Heart right ventricle (tissue), 16 donors: Measurements from ENCODE around the gene TTC16. TPM values are rescaled to one million over a fixed set of nuclear protein-coding genes. Genes with fewer than 3 reads are reported as not detected.

Experiments used
- ATAC-seq, 8 donors: fragments of 200-7000 bp; cut with Tn5 transposase; one replicate each; pipeline ENCODE4 v1.9.1; 2020; ENCODE audit warnings: mild to moderate bottlenecking in 8 of 8, moderate library complexity in 8 of 8, moderate number of reproducible peaks in 1 of 8
- DNase-seq, 2 donors: peaks; one replicate each; pipeline ENCODE4 v3.0.0-alpha.2; 2020
- H3K27ac ChIP-seq, 10 donors: fragments of 200-600 bp; sonication (generic) in 2 of 10; one replicate each; pipeline versions ENCODE4 v1.5.0 to v1.8.0; 2020 to 2022; ENCODE audit warnings: mild to moderate bottlenecking in 3 of 10
- H3K27me3 ChIP-seq, 7 donors: fragments of 200-600 bp; one replicate each; pipeline ENCODE4 v1.8.0; 2021 to 2022; ENCODE audit warnings: mild to moderate bottlenecking in 2 of 7
- H3K36me3 ChIP-seq, 9 donors: fragments of 200-600 bp; sonication (generic) in 1 of 9; one replicate each; pipeline versions ENCODE4 v1.5.0 to v1.8.0; 2020 to 2022; ENCODE audit warnings: mild to moderate bottlenecking in 2 of 9
- H3K4me1 ChIP-seq, 9 donors: fragments of 200-600 bp; sonication (generic) in 1 of 9; one replicate each; pipeline versions ENCODE4 v1.5.0 to v1.8.0; 2020 to 2022; ENCODE audit warnings: mild to moderate bottlenecking in 4 of 9
- H3K4me3 ChIP-seq, 10 donors: fragments of 200-600 bp; sonication (generic) in 2 of 10; one replicate each; pipeline versions ENCODE4 v1.5.0 to v1.8.0; 2020 to 2022; ENCODE audit warnings: mild to moderate bottlenecking in 7 of 10, moderate library complexity in 2 of 10
- H3K9me3 ChIP-seq, 11 donors: fragments of 200-600 bp in 10 of 11; sonication (generic) in 2 of 11; one replicate each; pipeline versions ENCODE4 v1.5.0 to v1.8.0; 2013 to 2022; ENCODE audit warnings: mild to moderate bottlenecking in 2 of 11, control low read depth in 1 of 11, moderate library complexity in 1 of 11
- CTCF ChIP-seq, 9 donors: fragments of 200-600 bp; sonication (generic) in 2 of 9; IDR thresholded peaks; one replicate each; pipeline versions ENCODE4 v1.5.0 to v1.8.0; 2021 to 2022; ENCODE audit warnings: antibody characterized with exemption in 9 of 9, mild to moderate bottlenecking in 5 of 9, moderate library complexity in 1 of 9
- WGBS, 2 donors: extraction: QIAGEN DNeasy Blood & Tissue Kit; methylation state at CpG; one replicate each; pipeline ENCODE4 v1.1.7; 2013; ENCODE audit warnings: inconsistent platforms in 1 of 2; 5-methylcytosine and 5-hydroxymethylcytosine counted together
- intact Hi-C, 10 donors: fragments of 100-400 bp; cut with DNase I; formaldehyde crosslinking; loops; one replicate each; pipeline versions ENCODE4 v1.11.1 to v1.14.2; 2022
- polyA plus RNA-seq, 2 donors: library from polyadenylated mRNA; stranded (reverse); fragments of 200-250 nt; gene quantifications; one replicate each; pipeline ENCODE4 v1.2.3, GENCODE V29; 2013
- total RNA-seq, 10 donors: library from RNA; stranded (reverse); fragmentation: NEBNext Ultra II Directional in 3 of 10; extraction: Animal tissue kit (Norgen Biotek cat#: 25700) in 3 of 10; gene quantifications; one replicate each; pipeline versions ENCODE4 v1.2.1 to v1.2.4, GENCODE V29; 2021 to 2023
- donor health status: Arrhythmogenic right ventricular cardiomyopathy.
- donor health status: ischemic (EF 13 %, LVEDD 7.1; RV severe dilation, severe dysfunction).
- donor health status: healthy with polysubstance abuse.
- donor health status: DM: no; HTN: yes; CAD: no.
- donor health status: DM: no; HTN: no; CAD: no.
- donor health status: ischemic (EF 25% LVEDD 6.9; RV normal size, moderate dysfunction).
- donor health status: ischemic (EF 25% LVEDD 5.7; RV mildly dilated, moderate dysfunction).
- donor health status: healthy.
- donor health status: DM: yes; HTN: yes; CAD: no.
- donor health status: Ischemic cardiomyopathy.
- donor health status: ischemic (EF 35%, LVEDD 5.7; RV mildly dilated, moderate dysfunction).
- donor health status: nonischemic (EF 11% LVEDD 7.7; RV severe dilation, severe dysfunction).
- donor health status: DM: yes; HTN: yes; CAD: no.
- donor health status: PGD.
- donor health status: ischemic (EF 29% LVEDD 5.4; RV normal size, mild dysfunction).
- donor health status: nonischemic (EF 23%, LVEDD 6.1; RV moderate dilation, normal function).

TTC16 gene
- total and polyA plus RNA-seq, 12 donors = 0.04 to 1.4 (median 0.32) TPM; not detected in 1

DNA sequence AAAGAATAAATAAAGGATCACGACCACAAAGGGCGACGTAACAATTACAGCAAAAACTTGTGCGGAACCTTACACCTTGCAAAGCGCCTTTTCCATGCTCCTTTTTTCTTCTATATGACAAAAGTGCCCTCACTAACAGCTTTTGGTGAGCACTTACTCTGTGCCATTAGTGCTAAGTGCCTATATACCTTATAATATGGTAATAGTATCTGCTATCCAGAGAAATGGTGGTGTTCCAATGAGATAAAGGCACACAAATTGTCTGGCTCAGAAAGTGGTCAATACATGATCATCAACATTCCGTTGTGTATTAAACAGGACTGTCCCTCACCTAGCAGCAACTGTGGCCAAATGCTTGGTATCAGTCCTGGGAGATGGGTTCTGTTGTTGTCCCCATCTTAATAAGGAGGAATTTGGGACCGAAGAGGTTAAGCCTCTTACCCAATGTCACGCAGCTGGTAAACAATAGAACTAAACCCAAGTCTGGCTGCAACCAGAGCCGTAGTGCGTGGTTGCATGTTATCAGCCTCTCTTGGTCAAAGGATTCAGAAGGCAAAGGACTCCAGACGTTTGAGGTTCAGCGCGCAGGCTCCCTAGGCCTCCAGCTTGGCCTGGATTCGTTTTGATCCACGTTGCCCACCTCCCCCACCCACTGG, 19.8 kb downstream of the TTC16 start:
- TF ChIP-seq CTCF (IDR thresholded peaks at IDR 0.05) = no peak
- Histone ChIP-seq H3K27me3 (no peaks in the 10 kb centered on the region), H3K36me3 (peaks cover 0 to 58% (median 10%) of the 10 kb centered on the region in 9 donors), H3K4me1 (peaks cover 12 to 42% (median 25%) of the 10 kb centered on the region in 9 donors), H3K4me3 (peak overlapping the region in 5 of 10 donors; percentile 69 to 95 (median 79)), H3K27ac (peak overlapping the region in 8 of 10 donors; percentile 21 to 99 (median 96)), H3K9me3 (no peaks in the 10 kb centered on the region)
- no peak for DNase-seq
- ATAC-seq = no peak
- 25 to 26% methylated on average over 15 of the region's 15 CpGs for WGBS, 2 donors
- intact Hi-C loops = loop anchor here in 9 of 10 donors (1.0 to 10.0 kb wide), 16 partner anchors 47 to 231 kb away; partner anchors contain the start of genes AK1 (in 1 of the 9) and ST6GALNAC4 (in 1 of the 9)

DNA sequence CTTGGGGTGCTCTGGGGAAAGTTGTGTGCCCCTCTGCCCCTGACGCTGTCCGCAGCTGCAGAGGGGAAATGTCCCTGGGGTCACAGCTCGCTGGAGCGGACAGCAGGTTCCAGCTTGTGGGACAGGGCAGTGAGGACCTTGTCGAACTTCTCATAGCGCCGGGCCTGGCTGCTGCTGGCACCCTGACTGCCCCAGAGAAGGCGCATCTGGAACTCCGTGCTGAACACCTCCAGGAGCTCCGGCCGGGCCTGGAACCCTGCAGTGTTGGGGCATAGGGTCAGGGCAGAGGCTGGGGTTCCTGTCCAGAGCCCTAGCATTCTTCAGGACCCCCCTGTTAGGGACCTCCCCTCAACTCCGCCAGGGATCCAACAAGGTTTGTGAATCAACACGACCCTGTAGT, 22.8 kb downstream of the TTC16 start:
- Histone ChIP-seq H3K4me1 (peaks cover 12 to 67% (median 32%) of the 10 kb centered on the region in 9 donors), H3K36me3 (peaks cover 0 to 61% (median 0%) of the 10 kb centered on the region in 9 donors), H3K9me3 (no peaks in the 10 kb centered on the region), H3K27ac (no peak overlapping the region), H3K4me3 (no peak overlapping the region), H3K27me3 (no peaks in the 10 kb centered on the region)
- TF ChIP-seq CTCF (IDR thresholded peaks at IDR 0.05) = no peak
- intact Hi-C loops = loop anchor here in 8 of 10 donors (5.0 to 10.0 kb wide), 6 partner anchors 44 to 234 kb away; partner anchors contain the start of genes AK1 (in 1 of the 8) and ST6GALNAC4 (in 1 of the 8)
- no peak for ATAC-seq
- WGBS, 2 donors = 88 to 89% methylated on average over 13 of the region's 13 CpGs
- no peak for DNase-seq

DNA sequence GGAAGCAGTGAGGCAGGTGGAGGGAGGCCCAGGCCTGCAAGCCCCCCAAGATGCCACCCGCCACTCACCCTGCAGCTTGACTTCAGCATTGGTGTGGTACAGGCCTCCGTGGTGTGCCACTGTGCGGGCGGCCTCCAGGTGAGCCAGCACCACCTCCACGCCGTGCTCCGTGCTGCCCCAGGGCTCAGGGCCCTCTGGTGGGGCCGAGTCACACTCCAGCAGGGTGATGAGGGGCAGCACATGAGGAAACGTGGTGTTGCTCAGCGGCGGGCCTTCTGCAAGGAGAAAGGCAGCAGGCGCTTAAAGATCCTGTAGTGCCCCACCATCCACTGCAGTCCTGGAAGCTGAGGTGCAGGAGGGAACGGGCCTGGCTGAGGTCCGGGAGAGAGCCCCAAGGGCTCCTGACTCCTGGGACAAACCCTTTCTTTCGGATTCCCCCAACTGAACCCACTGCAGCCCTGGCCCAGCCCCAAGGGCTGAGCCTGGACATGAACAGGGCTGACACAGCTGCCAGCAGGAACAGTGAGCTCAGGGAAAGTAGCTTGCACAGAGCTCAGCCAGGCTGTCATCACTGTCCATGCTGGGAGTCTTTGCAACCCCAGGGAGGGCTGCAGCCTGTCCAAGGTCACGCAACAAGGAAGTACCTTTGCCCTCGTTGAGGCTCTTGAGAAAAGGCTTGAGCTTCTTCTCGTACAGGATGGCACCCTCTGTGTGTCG, 23.9 kb downstream of the TTC16 start:
- peaks cover 5 to 57% (median 25%) of the 10 kb centered on the region in 9 donors for H3K4me1 ChIP-seq
- TF ChIP-seq CTCF (IDR thresholded peaks at IDR 0.05) = no peak
- H3K27ac ChIP-seq = peak overlapping the region in 9 of 10 donors; percentile 7 to 66 (median 44)
- DNase-seq (peak in 1 of 2 donors; percentile 49), ATAC-seq (peak in 1 of 8 donors; percentile 5)
- 78 to 80% methylated on average over 19 of the region's 19 CpGs for WGBS, 2 donors
- intact Hi-C loops = loop anchor here in 9 of 10 donors (5.0 to 10.0 kb wide), 6 partner anchors 43 to 235 kb away; partner anchors contain the start of genes AK1 (in 1 of the 9) and ST6GALNAC4 (in 1 of the 9)
- H3K36me3 ChIP-seq = peaks cover 0 to 72% (median 0%) of the 10 kb centered on the region in 9 donors
- no peak overlapping the region for H3K4me3 ChIP-seq
- H3K27me3 ChIP-seq = no peaks in the 10 kb centered on the region
- H3K9me3 ChIP-seq = no peaks in the 10 kb centered on the region

- intact Hi-C loops = loop anchor here in 2 of 10 donors (5.0 kb wide), 2 partner anchors 40 to 130 kb away; no protein-coding TSS in a partner anchor
- Histone ChIP-seq H3K9me3 (no peaks in the 10 kb centered on the region), H3K4me1 (peaks cover 2 to 45% (median 21%) of the 10 kb centered on the region in 9 donors), H3K27ac (peak overlapping the region in 7 of 10 donors; percentile 4 to 65 (median 30)), H3K27me3 (no peaks in the 10 kb centered on the region), H3K4me3 (peak overlapping the region in 9 of 10 donors; percentile 18 to 51 (median 41)), H3K36me3 (peaks cover 0 to 93% (median 4%) of the 10 kb centered on the region in 9 donors)
- TF ChIP-seq CTCF (IDR thresholded peaks at IDR 0.05) = no peak
- peak; percentile 16 to 92 (median 74) for ATAC-seq
- 41 to 64% methylated on average over 38 of the region's 38 CpGs for WGBS, 2 donors
- peak; percentile 76 to 80 for DNase-seq
Measured at GRCh38 chr9:127741831-127742434, 26.1 kb downstream of the TTC16 start.
